Astrocyte (in vitro differentiated cells and primary cell): ENCODE results near the gene NPPA. TPM values are rescaled to one million over a fixed set of nuclear protein-coding genes. Genes with fewer than 3 reads are reported as not detected.
"Not testable (repeated sequence)": the region's sequence is repeated elsewhere in the genome, so short reads cannot be mapped to it uniquely, and the experiment has no call there.

Experiments used
- DNase-seq: peaks from one replicate; pipeline ENCODE4 v3.0.0-alpha.2; 2010; ENCODE audit warnings: low read depth
- FAIRE-seq: peaks from 2 replicates; lab custom pipeline; 2011; peaks lifted over from hg19 to GRCh38; lab: Jason Lieb, UNC
- H2AFZ ChIP-seq: 2 replicates; pipeline ENCODE4 v1.6.0; 2012; ENCODE audit warnings: low read depth, low read length, inconsistent platforms
- H3K27ac ChIP-seq: 2 replicates; pipeline ENCODE4 v1.5.1; 2011; ENCODE audit warnings: low read depth, low read length, inconsistent platforms
- H3K27me3 ChIP-seq: 2 replicates; pipeline ENCODE4 v1.6.0; 2011; ENCODE audit warnings: low read length, inconsistent platforms; ENCODE audit not compliant: insufficient read depth
- H3K36me3 ChIP-seq: 2 replicates; pipeline ENCODE4 v1.5.1; 2011; ENCODE audit warnings: low read length, inconsistent platforms; ENCODE audit not compliant: insufficient read depth
- H3K4me1 ChIP-seq: 2 replicates; pipeline ENCODE4 v1.5.1; 2011; ENCODE audit warnings: low read length, inconsistent platforms; ENCODE audit not compliant: insufficient read depth
- H3K4me2 ChIP-seq: 2 replicates; pipeline ENCODE4 v1.6.0; 2012; ENCODE audit warnings: low read length, inconsistent platforms
- H3K4me3 ChIP-seq: 2 replicates; pipeline ENCODE4 v1.5.1; 2011; ENCODE audit warnings: low read depth, mild to moderate bottlenecking, low read length, inconsistent platforms; ENCODE audit not compliant: insufficient read depth
- H3K79me2 ChIP-seq: 2 replicates; pipeline ENCODE4 v1.6.0; 2012; ENCODE audit warnings: mild to moderate bottlenecking, low read length, inconsistent platforms; ENCODE audit not compliant: insufficient read depth
- H3K9ac ChIP-seq: 2 replicates; pipeline ENCODE4 v1.6.0; 2012; ENCODE audit warnings: mild to moderate bottlenecking, low read length, inconsistent platforms
- H3K9me3 ChIP-seq: 2 replicates; pipeline ENCODE4 v1.5.1; 2012; ENCODE audit warnings: low read depth, mild to moderate bottlenecking, low read length, inconsistent platforms; ENCODE audit not compliant: insufficient read depth
- H4K20me1 ChIP-seq: 2 replicates; pipeline ENCODE4 v1.6.0; 2012; ENCODE audit warnings: low read length, inconsistent platforms; ENCODE audit not compliant: insufficient read depth
- H3K27ac Mint-ChIP-seq: one replicate; pipeline ENCODE4 v1.8.0; 2021; ENCODE audit warnings: mild to moderate bottlenecking, mixed read lengths; ENCODE audit not compliant: unreplicated experiment
- H3K27me3 Mint-ChIP-seq: one replicate; pipeline ENCODE4 v1.8.0; 2021; ENCODE audit warnings: low read depth, mixed read lengths; ENCODE audit not compliant: unreplicated experiment
- H3K36me3 Mint-ChIP-seq: one replicate; pipeline ENCODE4 v1.8.0; 2021; ENCODE audit warnings: low read depth, mixed read lengths; ENCODE audit not compliant: unreplicated experiment
- H3K4me1 Mint-ChIP-seq: one replicate; pipeline ENCODE4 v1.8.0; 2021; ENCODE audit warnings: low read depth, mixed read lengths; ENCODE audit not compliant: unreplicated experiment
- H3K4me3 Mint-ChIP-seq: one replicate; pipeline ENCODE4 v1.8.0; 2021; ENCODE audit warnings: mild to moderate bottlenecking, moderate library complexity, mixed read lengths; ENCODE audit not compliant: unreplicated experiment
- H3K9me3 Mint-ChIP-seq: one replicate; pipeline ENCODE4 v1.8.0; 2021; ENCODE audit warnings: mild to moderate bottlenecking, mixed read lengths; ENCODE audit not compliant: unreplicated experiment
- CTCF ChIP-seq: IDR thresholded peaks from 2 replicates; pipeline ENCODE4 v1.5.1; 2011; ENCODE audit warnings: low read depth, mild to moderate bottlenecking, inconsistent platforms, low read length, moderate library complexity; ENCODE audit not compliant: insufficient read depth
- EZH2 ChIP-seq: IDR thresholded peaks from 2 replicates; pipeline ENCODE4 v1.6.1; 2012; ENCODE audit warnings: mild to moderate bottlenecking, low read length, inconsistent platforms; ENCODE audit not compliant: insufficient read depth
- total RNA-seq: library from RNA; stranded (reverse); gene quantifications from 2 replicates; pipeline ENCODE4 v1.2.1, GENCODE V29; 2021

NPPA gene
- total RNA-seq, 1 donor from 2014 or later, result not detected

- Histone ChIP-seq H3K4me2 (peak within 1 kb of the TSS; percentile 95), H3K4me3 (peak within 1 kb of the TSS; percentile 78), H3K36me3 (peaks cover 3% of the 10 kb centered on the region), H3K27ac (peak within 1 kb of the TSS; percentile 82), H4K20me1 (peaks cover 16% of the 10 kb centered on the region), H2AFZ (peak within 1 kb of the TSS; percentile 82), H3K27me3 (no peaks in the 10 kb centered on the region), H3K4me1 (peaks cover 45% of the 10 kb centered on the region), H3K9ac (peak within 1 kb of the TSS; percentile 86), H3K9me3 (no peaks in the 10 kb centered on the region), H3K79me2 (peaks cover 47% of the 10 kb centered on the region)
- H3K9me3 Mint-ChIP-seq, result no peaks in the 10 kb centered on the region
- no peak for TF ChIP-seq EZH2
- TF ChIP-seq CTCF, result no peak
- FAIRE-seq (peak; percentile 50), DNase-seq (peak; percentile 96)
- peaks cover 6% of the 10 kb centered on the region for H3K36me3 Mint-ChIP-seq
- H3K4me1 Mint-ChIP-seq, result peaks cover 36% of the 10 kb centered on the region
- H3K27ac Mint-ChIP-seq, result peak within 1 kb of the TSS; percentile 93
- H3K27me3 Mint-ChIP-seq, result no peaks in the 10 kb centered on the region
- peak within 1 kb of the TSS; percentile 99 for H3K4me3 Mint-ChIP-seq
These were observed 41.9 kb downstream of the NPPA start, which contains the start of the genes CLCN6 and MTHFR for GRCh38 chr1:11805422-11806306. Gene CLCN6 (plus strand): TSS chr1:11806191. CDS start chr1:11806263, 72 bp downstream. Gene MTHFR (minus strand): TSS chr1:11805964. CDS start chr1:11803116, 2,848 bp downstream.

- Mint-ChIP-seq H3K27ac (peak overlapping the region; percentile 37), H3K4me1 (peaks cover 38% of the 10 kb centered on the region), H3K9me3 (no peaks in the 10 kb centered on the region), H3K36me3 (peaks cover 13% of the 10 kb centered on the region), H3K27me3 (no peaks in the 10 kb centered on the region), H3K4me3 (peak overlapping the region; percentile 80)
- TF ChIP-seq CTCF (no peak), EZH2 (no peak)
- Histone ChIP-seq H3K9ac (peak overlapping the region; percentile 84), H3K4me3 (peak overlapping the region; percentile 63), H4K20me1 (peaks cover 9% of the 10 kb centered on the region), H3K4me1 (peaks cover 45% of the 10 kb centered on the region), H3K79me2 (peaks cover 39% of the 10 kb centered on the region), H3K36me3 (peaks cover 3% of the 10 kb centered on the region), H2AFZ (peak overlapping the region; percentile 71), H3K27me3 (no peaks in the 10 kb centered on the region), H3K27ac (peak overlapping the region; percentile 81), H3K4me2 (peak overlapping the region; percentile 95), H3K9me3 (no peaks in the 10 kb centered on the region)
- DNase-seq, result peak; percentile 62
- FAIRE-seq, result no peak
These were observed 42.7 kb downstream of the NPPA start for GRCh38 chr1:11804666-11805421.

- Histone ChIP-seq H3K9ac (peak overlapping the region; percentile 84), H2AFZ (peak overlapping the region; percentile 72), H3K79me2 (peaks cover 31% of the 10 kb centered on the region), H3K27ac (peak overlapping the region; percentile 32), H3K4me1 (peaks cover 45% of the 10 kb centered on the region), H3K4me2 (peak overlapping the region; percentile 95), H3K4me3 (peak overlapping the region; percentile 53)
- FAIRE-seq, H3K9me3 Mint-ChIP-seq, H3K27me3 Mint-ChIP-seq, H3K27me3 ChIP-seq, H3K9me3 ChIP-seq, DNase-seq, H4K20me1 ChIP-seq, H3K36me3 ChIP-seq: not testable (repeated sequence)
- peaks cover 13% of the 10 kb centered on the region for H3K36me3 Mint-ChIP-seq
- H3K4me3 Mint-ChIP-seq, result peak overlapping the region; percentile 83
- peaks cover 38% of the 10 kb centered on the region for H3K4me1 Mint-ChIP-seq
- peak overlapping the region; percentile 87 for H3K27ac Mint-ChIP-seq
These were observed 43.5 kb downstream of the NPPA start for GRCh38 chr1:11803924-11804665.
